ENCODE data around the gene NMB.
"Not testable (repeated sequence)": the region's sequence is repeated elsewhere in the genome, so short reads cannot be mapped to it uniquely, and the experiment has no call there.

The NMB gene

GRCh38 chr15:84654689-84655453, 3.1 kb downstream of the NMB start:
- DNase-seq = peak; percentile 78

DNA sequence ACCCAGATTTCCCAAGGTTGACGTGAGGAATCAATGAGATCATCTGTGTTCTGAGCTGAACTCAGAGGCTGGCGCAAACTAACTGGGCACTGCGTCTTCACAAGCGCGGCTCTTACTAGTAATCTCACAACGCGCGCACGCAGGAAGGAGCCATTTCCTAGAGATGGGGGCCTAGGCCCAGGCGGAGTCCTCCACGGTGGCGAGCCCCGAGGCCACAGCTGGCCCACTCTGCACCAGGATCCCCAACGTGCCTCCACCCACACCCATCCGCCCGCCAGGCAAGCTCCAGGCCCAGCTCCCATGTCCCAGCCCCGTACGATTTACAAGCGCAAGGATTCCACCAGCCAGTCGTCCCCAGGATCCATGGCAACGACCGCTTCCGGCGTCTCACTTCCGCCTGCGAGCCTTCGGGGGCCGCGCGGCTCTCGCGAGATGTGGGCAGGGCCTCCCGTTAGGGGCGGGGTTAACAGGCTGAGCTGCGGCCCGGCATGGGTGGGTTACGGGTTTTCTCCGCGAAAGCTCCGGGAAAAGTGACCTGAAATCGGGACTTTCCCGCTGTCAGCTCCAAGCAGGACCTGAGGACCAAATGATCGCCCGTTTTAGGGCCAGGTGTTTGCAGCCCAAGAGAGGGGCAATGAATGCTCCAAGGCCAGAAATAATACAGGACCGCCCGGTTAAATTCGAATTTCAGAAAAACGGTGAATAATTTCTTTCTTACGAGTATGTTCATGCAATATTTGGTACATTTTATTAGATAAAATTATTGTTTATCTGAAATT, 3.9 kb downstream of the NMB start, which contains the start of gene WDR73:
Gene WDR73 (minus strand): TSS at position 374 of the 779 bp plus-strand sequence. CDS start 9 bp downstream, at position 365.
- DNase-seq = peak; percentile 95

DNA sequence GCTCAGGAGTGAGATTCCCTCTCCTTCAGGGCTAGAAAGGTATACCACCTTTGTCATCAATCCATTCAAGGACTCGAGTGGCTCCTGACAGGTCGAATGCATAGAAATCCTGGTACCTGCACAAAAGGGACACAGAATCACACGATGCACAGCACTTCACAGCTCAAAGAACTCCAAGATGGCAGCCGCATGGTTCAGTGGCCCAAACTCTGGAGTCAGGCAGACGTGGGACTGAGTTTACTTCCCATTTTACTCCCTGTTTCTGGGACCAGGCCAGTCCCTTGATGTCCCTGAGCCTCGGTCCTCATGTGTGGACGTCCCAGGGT, 4.5 kb downstream of the NMB start:
- DNase-seq = no peak

GRCh38 chr15:84649706-84650105, 8.3 kb downstream of the NMB start:
- no peak for DNase-seq

GRCh38 chr15:84648539-84648938, 9.5 kb downstream of the NMB start:
- DNase-seq = peak; percentile 81

GRCh38 chr15:84647726-84648125, 10.3 kb downstream of the NMB start:
- no peak for DNase-seq

- no peak for DNase-seq
Observed at GRCh38 chr15:84645997-84646396, 12.0 kb downstream of the NMB start.

DNA sequence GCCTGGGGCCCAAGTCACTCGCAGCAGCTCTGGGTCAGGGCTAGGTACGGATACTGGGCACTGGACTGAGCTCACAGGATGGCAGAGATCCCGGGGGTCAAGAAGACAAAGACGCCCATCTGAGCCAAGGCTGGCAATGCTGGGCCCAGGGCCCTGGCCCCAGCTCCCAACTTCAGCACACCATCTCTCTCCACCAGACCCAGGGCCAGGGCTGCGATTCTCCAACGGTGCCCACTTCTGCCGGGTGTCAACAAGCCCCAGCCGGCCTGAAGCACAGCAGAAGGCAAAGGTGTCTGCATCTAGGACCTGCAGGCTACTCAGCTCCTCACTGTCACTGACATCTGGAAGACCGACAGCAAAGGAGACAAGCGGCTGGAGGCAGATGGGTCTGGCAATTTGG, 12.5 kb downstream of the NMB start:
- DNase-seq = no peak

DNA sequence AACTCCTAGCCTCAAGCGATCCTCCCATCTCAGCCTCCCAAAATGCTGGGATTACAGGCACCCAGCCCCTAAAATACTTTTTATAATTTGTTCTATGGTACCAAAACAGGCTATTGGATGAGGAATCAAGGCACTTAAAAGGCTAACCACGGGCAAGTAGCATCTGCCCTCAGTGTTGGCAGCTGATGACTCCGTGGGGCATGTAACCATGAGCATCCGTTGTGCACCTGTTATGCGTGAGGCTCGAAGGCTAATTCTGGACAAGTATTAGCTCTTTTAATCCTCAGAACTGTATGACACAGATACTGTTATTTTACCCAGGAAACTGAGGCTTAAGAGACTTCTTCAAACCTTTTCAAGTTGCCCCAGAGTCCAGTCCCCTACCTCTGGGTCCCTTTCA, 14.2 kb downstream of the NMB start:
- DNase-seq = no peak

- DNase-seq = not testable (repeated sequence)
Observed at GRCh38 chr15:84642640-84643039, 15.4 kb downstream of the NMB start.

GRCh38 chr15:84641871-84642270, 16.1 kb downstream of the NMB start:
- not testable (repeated sequence) for DNase-seq

DNA sequence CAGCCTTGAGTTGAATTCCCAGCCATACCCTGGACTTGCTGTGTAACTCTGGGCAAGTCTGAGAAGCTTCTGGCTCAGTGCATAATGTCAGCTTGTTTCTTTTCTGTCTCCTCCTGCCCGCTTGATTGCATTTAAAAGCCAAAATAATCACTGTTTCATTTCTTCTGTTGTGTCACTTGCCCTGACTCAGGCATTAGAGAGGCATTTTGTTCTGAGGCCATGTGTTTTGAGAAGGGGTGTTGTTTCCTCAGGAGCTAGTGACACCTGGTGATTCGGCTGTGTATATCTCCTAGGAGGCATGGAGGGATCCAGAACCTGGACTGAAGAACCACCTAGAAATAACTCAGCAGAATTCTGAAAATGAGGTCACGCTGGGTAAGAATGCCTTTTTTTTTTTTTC, 19.9 kb downstream of the NMB start:
- DNase-seq = no peak

- DNase-seq = no peak
Observed at GRCh38 chr15:84634228-84634837, 23.7 kb downstream of the NMB start.

DNA sequence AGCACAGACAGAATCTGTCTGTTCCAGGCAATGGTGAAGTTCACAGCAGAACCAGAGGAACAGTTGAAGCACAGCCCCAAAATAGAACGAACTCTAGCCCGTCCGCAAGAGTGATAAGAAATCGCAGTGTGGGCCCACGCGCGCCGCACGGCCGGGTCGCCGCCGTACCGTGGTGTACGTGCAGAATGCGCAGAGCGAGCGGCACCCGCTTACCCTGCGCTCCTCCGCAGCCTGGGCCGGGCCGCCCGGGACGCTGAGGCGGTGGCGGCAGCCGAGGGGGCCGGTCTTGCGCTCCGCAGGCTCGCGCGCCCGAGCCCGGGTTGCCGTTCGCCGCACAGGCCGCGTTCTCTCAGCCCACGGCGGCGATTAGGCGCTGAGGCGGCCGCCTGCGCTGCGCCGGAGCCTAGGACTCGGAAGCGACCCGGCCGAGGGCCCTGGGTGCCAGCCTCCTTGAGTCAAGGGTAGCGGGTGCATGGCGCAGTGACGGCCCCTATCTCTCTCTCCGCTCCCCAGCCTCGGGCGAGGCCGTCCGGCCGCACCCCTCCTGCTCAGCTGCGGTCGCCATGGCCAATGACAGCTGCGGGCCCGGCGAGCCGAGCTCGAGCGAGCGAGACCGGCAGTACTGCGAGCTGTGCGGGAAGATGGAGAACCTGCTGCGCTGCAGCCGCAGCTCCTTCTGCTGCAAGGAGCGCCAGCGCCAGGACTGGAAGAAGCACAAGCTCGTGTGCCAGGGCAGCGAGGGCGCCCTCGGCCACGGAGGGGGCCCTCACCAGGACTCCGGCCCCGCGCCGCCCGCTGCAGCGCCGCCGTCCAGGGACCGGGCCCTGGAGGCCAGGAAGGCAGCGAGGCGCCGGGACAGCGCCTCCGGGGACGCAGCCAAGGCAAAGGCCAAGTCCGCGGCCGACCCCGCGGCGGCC, 24.4 kb downstream of the NMB start:
- DNase-seq = peak; percentile 71

DNA sequence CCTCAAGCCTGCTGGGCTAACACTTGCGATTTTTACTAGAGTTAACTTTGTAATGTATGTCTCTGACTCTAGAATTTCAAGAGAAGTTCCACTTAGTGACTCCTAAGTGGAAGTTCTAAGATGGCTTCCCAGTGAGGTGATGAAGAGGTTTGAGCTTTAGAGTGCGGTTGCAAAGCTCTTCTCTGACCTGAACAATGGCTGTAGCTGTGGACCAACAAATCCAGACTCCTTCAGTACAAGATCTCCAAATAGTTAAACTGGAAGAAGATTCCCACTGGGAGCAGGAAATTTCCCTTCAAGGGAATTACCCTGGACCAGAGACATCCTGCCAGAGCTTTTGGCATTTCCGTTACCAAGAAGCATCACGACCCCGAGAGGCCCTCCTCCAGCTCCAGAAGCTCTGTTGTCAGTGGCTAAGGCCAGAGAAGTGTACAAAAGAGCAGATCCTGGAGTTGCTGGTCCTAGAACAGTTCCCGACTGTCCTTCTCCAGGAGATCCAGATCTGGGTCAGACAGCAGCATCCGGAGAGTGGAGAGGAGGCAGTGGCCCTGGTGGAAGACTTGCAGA, 26.2 kb downstream of the NMB start:
- DNase-seq = no peak

DNA sequence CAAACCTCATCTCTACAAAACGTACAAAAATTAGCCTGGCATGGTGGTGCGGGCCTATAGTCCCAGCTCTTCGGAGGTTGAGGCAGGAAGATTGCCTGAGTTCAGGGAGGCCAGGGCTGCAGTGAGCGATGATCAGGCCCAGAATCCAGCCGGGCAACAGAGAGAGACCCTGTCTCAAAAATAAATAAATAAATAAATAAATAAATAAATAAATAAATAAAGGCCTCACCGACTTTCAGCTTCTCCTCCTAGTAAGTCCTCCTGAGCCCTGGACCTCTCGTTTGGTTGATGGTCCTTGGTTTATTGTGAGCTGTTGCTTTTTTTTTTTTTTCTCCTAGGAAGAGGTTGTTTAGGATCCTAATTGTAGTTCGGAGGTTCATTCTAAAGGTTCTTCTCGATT, 29.0 kb downstream of the NMB start:
- DNase-seq = no peak

DNA sequence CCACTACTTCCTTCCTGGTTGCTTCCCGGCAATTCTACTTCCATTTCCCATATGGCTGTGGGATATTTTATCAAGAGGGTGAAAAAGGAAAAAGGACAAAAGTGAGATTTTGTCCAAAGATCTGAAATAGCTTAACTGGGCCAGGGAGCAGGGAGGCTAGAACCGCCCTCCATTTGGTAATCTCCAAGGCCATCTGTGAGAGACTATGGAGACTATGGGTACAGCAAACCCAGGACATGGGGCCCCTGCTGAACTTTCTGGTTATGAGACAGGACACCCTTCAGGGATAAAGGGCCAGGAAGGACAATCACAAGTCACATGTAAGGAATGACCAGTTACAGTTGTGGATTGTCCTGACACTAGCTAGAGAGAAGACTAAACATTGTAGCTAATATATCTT, 32.9 kb downstream of the NMB start:
- no peak for DNase-seq

DNA sequence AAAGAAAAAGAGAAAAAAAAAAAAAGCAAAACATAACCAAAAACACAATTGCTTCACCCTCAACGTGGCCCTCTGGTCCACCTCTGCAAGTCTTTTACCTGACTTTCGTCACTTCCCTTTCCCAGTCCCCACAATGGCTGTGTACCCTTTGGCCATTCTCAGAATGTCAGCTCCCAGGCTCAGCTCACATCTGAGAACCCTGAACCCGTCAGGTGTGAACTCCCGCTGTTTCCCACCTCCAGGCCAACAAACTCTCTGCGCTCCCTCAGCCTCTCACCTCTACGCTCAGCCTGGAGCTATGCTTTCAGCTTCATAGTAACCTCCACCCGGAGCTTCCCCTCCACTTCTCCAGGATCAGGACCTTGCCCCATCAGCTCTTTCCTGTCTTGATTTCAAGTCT, 33.6 kb downstream of the NMB start:
- no peak for DNase-seq

GRCh38 chr15:84621358-84621979, 36.5 kb downstream of the NMB start:
- DNase-seq = no peak

DNA sequence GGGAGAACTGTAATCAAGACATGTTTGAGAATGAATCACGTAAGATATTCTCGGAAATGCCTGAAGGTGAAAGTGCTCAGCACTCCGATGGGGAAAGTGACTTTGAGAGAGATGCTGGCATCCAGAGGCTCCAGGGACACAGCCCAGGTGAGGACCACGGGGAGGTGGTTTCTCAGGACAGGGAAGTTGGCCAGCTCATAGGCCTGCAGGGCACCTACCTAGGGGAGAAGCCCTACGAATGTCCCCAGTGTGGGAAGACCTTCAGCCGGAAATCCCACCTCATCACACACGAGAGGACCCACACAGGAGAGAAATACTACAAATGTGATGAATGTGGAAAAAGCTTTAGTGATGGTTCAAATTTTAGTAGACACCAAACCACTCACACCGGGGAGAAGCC, 37.4 kb downstream of the NMB start:
- no peak for DNase-seq

- peak; percentile 76 for DNase-seq
Observed at GRCh38 chr15:84616235-84616634, 41.8 kb downstream of the NMB start.

DNA sequence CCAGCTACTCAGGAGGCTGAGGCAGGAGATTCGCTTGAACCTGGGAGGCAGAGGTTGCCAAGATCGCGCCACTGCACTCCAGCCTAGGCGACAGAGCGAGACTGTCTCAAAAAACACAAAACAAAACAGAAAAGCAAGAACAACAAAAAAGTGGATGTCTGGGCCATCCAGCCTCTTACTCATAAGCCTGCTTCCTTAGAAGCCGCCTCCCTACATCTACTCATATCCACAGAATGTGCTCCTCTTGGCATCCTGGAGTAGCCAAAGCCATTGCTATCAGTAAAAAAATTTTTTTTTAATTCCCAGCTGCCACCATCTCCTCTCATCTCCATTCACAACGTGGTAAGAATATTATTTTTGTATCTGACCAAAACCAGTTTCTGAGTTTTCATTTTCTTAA, 46.4 kb downstream of the NMB start:
- DNase-seq = no peak

Measured in inflammatory macrophage treated with lipopolysaccharide for 4 hours (primary cell).